ENCODE measurements around the gene RBM15.

The RBM15 gene

DNA sequence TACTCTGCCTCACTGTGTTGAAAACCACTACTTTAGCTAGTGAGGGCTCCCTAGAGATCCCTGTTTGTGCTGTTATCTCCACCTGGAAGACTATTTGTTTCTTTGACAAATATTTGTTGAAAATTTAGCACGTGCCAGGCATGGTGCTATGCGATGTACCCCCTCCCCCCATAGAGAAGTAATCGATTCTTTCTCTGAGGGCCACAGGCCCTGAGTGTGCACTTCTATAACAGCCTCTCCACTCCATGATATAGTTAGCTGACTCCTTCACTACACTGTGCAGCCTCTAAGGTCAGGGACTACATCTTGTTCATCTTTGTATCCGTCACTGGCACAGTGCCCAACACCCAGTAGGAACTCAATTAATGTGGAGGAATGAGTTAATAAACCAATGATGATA, 17.3 kb upstream of the RBM15 start:
- no peak for DNase-seq

DNA sequence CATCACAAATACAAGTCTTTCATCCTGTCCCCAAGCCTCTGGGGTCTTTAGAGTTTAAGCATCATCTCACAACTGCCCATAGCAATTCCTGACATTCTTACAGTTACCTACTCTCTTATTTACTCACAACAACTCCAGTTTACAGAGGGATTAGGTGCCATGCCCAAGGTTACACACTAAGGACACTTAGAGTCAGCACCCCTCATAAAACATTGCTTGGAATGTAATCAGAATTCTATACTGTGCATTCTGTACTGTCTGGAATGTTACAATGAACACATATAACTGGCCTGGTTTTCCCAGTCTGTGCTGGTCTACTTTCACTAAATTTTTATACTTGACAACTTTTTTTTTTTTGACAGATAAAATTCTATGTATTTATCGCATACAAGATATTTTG, 14.5 kb upstream of the RBM15 start:
- no peak for DNase-seq

DNA sequence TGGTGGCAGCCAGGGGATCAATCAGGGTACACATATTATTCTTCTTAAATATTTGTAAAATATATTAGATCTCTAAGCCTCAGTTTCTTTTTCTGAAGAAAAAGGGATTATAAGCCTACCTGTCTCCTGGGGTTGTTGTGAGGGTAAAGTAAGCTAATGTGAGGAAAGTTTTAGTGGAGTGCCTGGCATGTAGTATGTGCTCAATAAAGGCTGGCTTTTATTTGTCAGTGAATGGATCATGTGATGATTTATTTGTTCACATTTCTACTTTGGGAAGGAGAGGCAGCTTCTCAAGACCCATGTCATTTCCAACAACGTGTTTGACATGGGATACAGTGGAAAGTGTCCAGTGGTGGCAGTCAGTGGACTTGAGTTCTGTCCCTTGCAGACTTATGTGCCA, 12.4 kb upstream of the RBM15 start:
- DNase-seq, result no peak

DNA sequence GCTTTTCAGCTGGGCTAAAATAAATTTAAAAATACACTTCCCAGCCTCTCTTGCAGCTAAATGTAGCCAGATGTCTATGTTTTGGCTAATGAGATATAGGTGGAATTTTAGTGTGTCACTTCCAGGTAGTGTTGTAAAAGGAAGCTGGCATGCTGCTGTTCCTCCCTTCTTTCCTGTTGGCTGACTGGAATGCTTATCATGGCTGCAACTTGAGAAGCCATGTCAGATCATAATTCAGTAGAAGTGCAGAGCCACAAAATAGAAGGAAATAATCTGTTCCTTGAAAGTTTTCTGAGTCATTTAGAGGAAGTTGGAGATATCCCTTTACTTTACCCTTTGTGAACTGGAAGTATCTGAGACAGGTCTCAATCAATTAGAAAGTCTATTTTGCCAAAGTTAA, 10.9 kb upstream of the RBM15 start:
- DNase-seq, result no peak

DNA sequence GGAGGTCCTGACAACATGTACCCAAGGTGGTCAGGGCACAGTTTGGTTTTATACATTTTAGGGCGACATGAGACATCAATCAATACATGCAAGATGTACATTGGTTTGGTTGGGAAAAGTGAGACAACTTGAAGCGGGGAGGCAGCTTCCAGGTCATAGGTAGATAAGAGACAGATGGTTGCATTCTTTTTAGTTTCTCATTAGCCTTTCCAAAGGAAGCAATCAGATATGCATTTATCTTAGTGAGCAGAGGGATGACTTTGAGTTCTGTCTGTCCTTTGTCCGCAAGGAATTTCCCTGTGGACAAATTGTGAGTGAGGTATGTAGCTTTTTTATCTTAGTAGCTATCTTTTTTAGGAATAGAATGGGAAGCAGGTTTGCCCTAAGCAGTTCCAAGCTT, 10.5 kb upstream of the RBM15 start:
- no peak for DNase-seq

DNA sequence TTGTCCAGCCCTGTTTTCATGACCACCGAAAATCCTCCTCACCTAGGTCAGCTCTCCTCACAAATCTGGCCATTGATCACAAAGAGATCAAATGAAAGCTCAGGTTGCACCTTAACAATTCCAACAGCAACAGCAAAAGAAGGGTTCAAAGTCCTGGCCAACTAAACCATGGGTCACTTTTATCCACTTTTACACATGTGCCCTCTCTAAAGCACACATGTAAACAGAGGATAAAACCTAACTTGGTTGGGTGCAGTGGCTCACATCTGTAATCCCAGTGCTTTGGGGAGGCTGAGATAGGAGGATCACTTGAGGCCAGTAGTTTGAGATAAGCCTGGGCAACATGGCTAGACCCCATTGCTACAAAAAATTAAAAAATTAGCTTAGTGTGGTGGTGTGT, 3.9 kb upstream of the RBM15 start:
- DNase-seq, result no peak

DNA sequence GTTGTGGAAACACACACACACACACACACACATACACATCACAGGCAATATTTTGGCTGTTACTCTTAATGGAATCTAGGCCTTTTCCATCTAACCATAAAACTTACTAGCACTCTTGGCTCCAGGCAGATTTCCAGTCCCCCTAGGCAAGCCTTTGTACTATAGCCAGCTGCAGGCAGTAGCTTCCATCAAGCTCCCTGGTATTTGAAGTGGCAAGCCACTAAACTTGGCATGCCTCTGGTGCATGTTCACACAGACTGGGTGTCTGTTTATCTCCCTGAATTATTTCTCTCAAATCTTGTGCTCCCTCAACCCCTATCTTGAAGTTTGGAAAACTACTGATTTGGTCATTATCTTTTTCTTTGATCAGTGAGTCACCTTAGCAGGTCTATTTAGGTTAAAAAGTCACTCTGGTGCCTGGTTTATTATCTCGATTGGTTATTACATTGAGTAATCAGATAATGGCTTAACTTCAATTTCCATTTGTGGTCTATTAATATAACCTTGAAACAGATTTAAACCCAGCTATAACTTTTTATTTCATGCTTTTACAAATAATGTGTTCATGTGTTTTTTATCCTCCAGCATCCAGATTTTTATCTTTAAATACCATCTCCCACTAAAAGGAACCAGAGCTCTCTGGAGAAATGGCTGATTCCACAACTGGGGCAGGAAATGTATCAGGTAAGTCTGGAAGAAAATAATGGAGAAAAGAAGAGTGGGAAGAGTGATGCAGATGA, 2.7 kb upstream of the RBM15 start:
- peak; percentile 8 for DNase-seq

DNA sequence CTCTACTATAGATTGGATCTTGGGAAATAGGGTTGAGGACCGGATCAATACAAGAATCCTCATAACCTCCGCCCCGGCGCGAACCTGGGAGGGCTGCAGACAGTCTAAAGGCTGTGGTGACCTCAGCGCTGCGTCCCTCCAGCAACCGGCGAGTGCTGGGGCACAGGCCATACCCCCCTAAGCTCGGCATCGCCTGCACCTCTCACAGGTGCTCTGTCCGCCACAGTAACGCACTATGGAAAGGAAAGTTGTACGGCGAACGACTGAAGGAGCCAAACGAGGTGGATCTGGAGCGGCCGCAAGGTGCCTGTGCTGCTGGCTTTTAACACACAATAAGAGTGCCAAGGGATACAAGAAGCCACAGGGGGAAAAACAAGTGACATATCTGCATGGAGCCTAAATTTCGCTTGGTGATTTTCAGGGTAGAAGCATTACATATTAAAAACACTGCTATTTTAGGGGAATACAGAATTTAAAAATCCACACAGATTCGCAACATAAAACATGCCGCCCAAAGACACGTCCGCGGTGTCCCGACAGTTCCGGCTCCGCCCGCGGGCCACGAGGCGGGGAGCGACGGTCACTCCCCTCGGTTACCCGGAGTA, 1.4 kb upstream of the RBM15 start:
- DNase-seq, result peak; percentile 70

DNA sequence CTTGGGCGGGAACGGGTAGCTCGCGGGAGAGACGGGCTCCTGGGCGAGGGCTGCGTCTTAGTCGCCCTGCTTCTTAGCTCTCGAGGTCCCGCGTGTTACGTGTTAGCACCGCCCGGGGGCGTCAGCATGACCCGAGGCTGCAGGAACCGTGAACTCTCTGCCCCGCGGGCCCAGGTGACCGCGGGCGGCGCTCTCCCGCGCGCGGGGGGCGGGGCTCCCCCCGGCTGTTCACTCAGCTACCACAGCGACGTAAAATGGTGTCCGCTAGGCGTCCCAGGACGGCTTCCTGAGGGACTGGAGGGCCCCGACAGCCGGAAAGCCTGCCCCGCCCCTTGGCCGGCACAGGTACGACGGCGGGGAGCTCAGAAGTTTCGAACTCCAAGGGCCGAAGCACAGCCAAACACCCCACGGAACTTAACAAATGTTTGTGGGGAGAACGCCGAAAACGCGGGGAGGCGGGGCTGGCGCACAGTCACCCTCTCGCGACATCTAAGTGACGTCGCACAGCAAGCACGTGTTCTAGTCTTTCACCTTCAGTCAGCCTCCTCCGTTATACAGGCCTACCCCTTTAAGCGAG, 780 bp upstream of the RBM15 start:
- peak; percentile 91 for DNase-seq

DNA sequence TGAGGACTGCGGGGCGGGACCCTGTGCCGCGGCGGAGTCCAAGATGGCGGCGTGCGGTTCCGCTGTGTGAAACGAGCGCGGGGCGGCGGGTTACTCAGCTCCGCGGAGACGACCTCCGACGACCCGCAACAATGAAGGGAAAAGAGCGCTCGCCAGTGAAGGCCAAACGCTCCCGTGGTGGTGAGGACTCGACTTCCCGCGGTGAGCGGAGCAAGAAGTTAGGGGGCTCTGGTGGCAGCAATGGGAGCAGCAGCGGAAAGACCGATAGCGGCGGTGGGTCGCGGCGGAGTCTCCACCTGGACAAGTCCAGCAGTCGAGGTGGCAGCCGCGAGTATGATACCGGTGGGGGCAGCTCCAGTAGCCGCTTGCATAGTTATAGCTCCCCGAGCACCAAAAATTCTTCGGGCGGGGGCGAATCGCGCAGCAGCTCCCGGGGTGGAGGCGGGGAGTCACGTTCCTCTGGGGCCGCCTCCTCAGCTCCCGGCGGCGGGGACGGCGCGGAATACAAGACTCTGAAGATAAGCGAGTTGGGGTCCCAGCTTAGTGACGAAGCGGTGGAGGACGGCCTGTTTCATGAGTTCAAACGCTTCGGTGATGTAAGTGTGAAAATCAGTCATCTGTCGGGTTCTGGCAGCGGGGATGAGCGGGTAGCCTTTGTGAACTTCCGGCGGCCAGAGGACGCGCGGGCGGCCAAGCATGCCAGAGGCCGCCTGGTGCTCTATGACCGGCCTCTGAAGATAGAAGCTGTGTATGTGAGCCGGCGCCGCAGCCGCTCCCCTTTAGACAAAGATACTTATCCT, 430 bp downstream of the RBM15 start:
- DNase-seq, result no peak

DNA sequence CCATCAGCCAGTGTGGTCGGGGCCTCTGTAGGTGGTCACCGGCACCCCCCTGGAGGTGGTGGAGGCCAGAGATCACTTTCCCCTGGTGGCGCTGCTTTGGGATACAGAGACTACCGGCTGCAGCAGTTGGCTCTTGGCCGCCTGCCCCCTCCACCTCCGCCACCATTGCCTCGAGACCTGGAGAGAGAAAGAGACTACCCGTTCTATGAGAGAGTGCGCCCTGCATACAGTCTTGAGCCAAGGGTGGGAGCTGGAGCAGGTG, 961 bp downstream of the RBM15 start:
- DNase-seq, result no peak

DNA sequence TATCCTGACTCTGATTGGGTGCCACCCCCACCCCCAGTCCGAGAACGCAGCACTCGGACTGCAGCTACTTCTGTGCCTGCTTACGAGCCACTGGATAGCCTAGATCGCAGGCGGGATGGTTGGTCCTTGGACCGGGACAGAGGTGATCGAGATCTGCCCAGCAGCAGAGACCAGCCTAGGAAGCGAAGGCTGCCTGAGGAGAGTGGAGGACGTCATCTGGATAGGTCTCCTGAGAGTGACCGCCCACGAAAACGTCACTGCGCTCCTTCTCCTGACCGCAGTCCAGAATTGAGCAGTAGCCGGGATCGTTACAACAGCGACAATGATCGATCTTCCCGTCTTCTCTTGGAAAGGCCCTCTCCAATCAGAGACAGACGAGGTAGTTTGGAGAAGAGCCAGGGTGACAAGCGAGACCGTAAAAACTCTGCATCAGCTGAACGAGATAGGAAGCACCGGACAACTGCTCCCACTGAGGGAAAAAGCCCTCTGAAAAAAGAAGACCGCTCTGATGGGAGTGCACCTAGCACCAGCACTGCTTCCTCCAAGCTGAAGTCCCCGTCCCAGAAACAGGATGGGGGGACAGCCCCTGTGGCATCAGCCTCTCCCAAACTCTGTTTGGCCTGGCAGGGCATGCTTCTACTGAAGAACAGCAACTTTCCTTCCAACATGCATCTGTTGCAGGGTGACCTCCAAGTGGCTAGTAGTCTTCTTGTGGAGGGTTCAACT, 2.1 kb downstream of the RBM15 start:
- no peak for DNase-seq

DNA sequence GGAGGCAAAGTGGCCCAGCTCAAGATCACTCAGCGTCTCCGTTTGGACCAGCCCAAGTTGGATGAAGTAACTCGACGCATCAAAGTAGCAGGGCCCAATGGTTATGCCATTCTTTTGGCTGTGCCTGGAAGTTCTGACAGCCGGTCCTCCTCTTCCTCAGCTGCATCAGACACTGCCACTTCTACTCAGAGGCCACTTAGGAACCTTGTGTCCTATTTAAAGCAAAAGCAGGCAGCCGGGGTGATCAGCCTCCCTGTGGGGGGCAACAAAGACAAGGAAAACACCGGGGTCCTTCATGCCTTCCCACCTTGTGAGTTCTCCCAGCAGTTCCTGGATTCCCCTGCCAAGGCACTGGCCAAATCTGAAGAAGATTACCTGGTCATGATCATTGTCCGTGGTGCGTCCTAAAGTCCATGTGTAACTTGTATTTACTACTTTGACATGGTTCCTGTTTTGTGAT, 2.7 kb downstream of the RBM15 start:
- no peak for DNase-seq

DNA sequence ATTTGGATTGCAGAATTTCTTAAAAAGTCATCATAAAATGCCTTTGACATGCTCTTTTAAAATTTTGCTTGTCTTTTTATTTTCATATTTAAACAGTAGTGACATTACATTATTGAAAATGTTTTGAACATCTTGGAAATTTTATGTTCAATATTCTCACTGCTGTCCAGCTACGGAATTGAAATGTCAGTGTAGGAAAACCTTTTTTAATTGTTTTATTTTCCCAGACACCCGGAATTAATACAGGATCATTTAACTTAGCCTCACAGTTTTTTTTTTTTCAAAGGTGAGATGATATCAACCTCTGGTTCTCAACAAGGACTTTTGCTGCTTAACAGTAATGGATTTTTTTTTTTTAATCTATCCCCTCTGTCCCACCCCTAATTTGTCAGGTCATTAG, 4.1 kb downstream of the RBM15 start:
- no peak for DNase-seq

DNA sequence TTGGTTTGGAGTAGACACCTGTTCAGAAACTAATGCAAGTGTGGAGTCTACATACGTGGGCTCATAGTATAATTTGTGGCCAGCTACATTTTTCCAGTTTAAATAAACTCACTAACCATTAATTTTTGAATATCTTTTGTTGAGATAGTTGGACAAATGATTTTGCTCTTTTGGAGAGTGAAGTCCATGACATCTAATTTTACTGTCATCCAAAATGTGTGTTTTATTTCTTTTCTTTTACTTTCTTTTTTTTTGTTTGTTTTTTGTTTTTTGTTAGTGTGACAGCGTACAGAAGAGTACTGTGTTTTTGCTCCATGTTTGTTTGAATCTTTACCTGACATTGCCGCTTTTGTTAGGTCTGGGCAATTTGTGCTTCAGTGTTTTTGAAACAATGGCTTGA, 5.0 kb downstream of the RBM15 start:
- no peak for DNase-seq

DNA sequence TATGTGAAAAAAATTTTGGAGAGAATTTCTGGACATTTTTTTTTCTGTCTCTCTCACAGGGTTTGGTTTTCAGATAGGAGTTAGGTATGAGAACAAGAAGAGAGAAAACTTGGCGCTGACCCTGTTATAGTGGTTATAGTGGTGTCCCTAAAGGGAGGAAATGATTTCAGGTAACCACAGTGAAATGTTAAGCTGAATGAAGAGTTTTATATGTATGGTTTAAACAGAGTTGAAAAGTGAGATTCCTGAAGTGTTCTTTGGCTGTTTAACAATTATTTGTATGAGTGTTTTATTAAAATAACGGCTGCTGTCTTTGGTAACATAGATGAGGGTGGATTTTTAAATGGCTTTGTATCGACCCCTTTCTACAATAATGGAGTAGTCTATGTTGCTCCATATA, 6.3 kb downstream of the RBM15 start:
- no peak for DNase-seq

DNA sequence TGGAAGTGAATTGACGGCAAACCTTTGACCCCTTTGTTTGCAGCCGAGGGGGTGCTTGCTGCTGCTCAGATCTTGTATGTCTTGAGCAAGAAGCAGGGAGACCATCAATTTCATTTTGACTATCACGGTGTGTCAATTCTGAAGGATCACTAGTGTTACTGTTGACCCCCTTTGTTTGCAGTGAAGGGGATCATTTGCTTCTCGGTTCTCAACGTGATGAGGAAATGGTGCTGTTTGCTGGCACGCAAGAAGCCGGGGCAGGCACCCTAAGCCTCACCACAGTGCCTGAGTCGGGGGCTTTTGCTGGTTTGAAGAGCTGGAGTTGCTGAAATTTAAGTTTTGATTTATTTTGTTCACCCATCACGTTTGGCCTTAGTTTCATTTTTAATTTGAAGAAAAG, 7.5 kb downstream of the RBM15 start:
- no peak for DNase-seq

DNA sequence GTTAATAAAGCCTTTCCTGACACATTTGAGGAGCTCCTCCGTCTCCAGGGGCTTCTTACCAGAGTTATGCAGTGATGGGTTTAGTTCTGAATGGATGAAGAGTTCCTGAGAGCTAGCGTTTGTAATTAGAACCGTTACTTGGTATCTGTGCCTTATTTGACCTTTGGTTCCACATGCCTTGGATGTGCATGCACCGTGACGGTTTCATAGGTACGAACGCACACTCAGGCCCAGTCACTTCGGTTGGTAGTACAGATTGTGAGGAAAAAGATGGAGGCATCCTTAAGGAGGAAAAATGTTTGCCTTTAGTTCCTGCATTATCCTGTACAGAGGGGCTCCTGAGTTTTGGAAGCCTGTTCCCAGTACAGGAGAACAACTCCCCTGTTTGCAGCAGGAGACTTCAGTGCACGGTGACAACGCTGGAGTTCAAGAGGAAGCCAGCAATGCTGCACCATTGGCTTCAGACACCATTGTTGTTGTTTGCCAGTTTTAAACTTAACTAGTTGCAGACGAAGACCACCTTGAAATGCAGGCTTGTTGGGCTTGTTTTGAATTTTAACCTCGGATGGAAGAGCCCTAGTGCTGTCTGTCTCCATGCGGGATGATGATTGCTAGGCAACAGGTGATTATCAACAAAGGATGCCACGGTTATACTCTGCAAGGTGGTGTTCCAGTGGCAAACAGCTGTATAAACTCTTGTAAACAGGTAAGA, 8.2 kb downstream of the RBM15 start:
- DNase-seq, result no peak

DNA sequence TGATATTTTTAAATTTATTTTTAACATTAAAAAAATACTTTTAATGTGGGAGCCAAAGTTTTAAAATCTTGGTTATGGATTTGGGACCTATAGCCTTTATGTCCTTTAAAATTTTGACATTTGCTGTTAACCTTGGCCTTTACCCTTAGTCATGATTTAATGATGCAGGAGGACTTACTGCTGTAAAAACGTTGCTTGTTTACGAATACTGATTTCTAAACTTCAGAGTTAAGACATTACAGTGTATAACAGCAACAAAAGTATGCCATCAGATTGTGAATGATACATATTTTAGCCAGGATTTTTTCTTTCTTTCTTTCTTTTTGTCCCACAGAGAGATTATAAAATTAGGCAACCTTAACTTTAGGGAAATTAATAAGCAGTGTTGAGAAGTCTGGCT, 8.9 kb downstream of the RBM15 start:
- DNase-seq, result no peak

DNA sequence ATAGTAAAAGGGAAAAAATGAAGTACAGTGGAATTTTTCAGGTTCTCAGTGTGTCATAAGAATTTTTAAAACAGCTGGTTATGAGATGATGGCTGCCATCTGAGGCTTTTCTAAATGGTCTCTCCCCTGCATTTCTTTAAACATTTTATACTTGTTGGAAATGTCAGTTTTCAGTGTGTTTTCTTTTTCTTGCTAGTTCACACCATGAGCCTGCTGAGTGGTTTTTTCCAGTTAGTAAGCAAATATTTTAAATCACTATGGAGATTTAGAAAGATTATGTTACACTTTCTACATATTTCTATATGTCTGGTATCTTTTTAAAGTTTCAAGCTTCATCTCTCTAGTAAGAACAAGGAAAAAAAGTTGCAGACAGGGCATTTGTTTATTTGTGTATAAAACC, 9.6 kb downstream of the RBM15 start:
- no peak for DNase-seq

DNA sequence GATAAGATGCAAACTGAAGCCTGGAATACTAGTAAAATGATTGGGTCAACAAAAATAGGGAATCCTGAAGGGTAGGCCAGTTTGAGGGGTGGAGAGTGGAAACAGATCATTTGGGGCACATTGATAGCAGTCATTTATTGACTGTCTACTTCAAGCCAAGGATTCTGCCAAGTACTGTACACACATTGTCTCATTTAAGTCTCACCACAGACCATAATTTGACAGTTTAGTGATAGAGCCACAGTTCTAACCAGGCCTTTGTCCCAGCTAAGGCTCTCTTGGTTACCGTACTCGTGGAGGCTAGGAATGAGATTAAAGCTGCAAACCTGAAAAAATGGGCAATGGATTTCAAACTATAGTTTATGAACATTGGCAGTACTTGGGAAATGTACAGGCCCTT, 11.2 kb downstream of the RBM15 start:
- DNase-seq, result no peak

DNA sequence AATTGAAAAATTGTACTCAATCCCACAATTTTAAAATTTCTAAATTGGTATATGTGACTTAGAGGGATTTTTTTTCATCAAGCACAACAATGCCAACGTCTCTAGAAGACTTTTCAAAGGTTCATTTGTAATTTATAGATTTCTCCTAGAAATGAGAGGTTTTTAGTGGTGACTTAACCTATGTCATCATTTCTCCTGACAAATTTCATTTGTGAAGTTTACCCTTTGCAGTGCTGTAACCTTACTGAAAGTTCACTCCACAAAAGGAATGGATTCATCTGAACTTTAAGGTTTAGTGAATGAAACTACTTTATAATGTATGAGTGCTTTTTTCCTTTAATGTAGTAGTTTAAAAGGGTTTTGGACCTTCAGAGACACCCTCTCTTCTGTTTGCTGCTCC, 16.1 kb downstream of the RBM15 start:
- DNase-seq, result no peak

DNA sequence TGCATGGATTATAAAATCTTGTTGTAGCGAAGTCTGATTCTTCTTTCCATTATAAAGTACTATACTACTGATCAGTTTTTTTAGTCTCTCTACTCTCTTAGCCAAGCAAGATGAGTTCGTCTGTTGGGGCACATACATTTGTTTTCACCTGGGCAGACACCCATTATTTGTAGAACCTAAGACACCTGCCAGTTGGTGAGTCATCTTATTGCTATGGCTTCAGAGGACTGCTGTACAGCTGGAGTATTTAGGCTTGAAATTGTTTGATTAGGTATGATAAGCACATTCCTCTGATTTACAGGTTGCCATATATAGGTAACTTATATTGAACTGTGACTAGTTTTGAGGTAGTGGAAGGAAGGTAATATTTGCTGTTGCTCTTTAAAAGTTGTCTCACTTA, 17.2 kb downstream of the RBM15 start:
- DNase-seq, result no peak
